Right lobe of liver (tissue), 6 donors: Measurements from ENCODE around the gene ARNT2. TPM values are rescaled to one million over a fixed set of nuclear protein-coding genes. Genes with fewer than 3 reads are reported as not detected.
"Not testable (repeated sequence)": the region's sequence is repeated elsewhere in the genome, so short reads cannot be mapped to it uniquely, and the experiment has no call there.

ENCODE experiments used
- ATAC-seq, 4 donors: fragments of 200-7000 bp; cut with Tn5 transposase; one replicate each; pipeline ENCODE4 v1.9.1; 2020; ENCODE audit warnings: mild to moderate bottlenecking in 4 of 4, moderate library complexity in 4 of 4
- DNase-seq, 3 donors: peaks; one replicate each; pipeline ENCODE4 v3.0.0-alpha.2; 2020
- H3K27ac ChIP-seq, 3 donors: fragments of 200-600 bp; one replicate each; pipeline ENCODE4 v1.8.0; 2022
- H3K27me3 ChIP-seq, 2 donors: fragments of 200-600 bp; one replicate each; pipeline ENCODE4 v1.8.0; 2022
- H3K36me3 ChIP-seq, 4 donors: fragments of 200-600 bp; sonication (generic) in 1 of 4; one replicate each; pipeline versions ENCODE4 v1.5.1 to v1.8.0; 2017 to 2022; ENCODE audit warnings: control low read depth in 1 of 4
- H3K4me1 ChIP-seq, 4 donors: fragments of 200-600 bp; sonication (generic) in 1 of 4; one replicate each; pipeline versions ENCODE4 v1.5.1 to v1.8.0; 2017 to 2022; ENCODE audit warnings: control low read depth in 1 of 4
- H3K4me3 ChIP-seq, 3 donors: fragments of 200-600 bp; one replicate each; pipeline ENCODE4 v1.8.0; 2022
- H3K9me3 ChIP-seq, 4 donors: fragments of 200-600 bp; sonication (generic) in 1 of 4; one replicate each; pipeline versions ENCODE4 v1.5.1 to v1.8.0; 2017 to 2022; ENCODE audit warnings: control low read depth in 1 of 4
- POLR2A ChIP-seq: fragments of 450-650 bp; IDR thresholded peaks from one replicate; pipeline ENCODE4 v1.6.1; 2017; ENCODE audit warnings: antibody characterized with exemption, mild to moderate bottlenecking
- WGBS: methylation state at CpG from one replicate; pipeline ENCODE4 v1.1.6; 2018; ENCODE audit warnings: low coverage, low lambda C conversion rate; ENCODE audit not compliant: insufficient coverage; ENCODE audit errors: missing lambda C conversion rate; 5-methylcytosine and 5-hydroxymethylcytosine counted together
- intact Hi-C, 2 donors: fragments of 100-400 bp; cut with DNase I; formaldehyde crosslinking; loops; one replicate each; pipeline versions ENCODE4 v1.11.2 to v1.14.1; 2022
- microRNA-seq, 2 donors: library from miRNA; unstranded; fragments of <30 nt; microRNA quantifications; one replicate each; pipeline ENCODE4, GENCODE V29; 2019 to 2020
- total RNA-seq, 6 experiments: library from RNA; depleted of rRNA in 2 of 6; stranded (reverse); fragments of >200 nt in 2 of 6; fragmentation: NEBNext Ultra II Directional in 3 of 6; extraction: Animal tissue kit (Norgen Biotek cat#: 25700) in 3 of 6; gene quantifications; one replicate each; pipeline versions ENCODE4 v1.1.0 to v1.2.4, GENCODE V29; 2016 to 2023
- TF ChIP-seq, protein P1 (sequence below), 4 donors: fragments of 200-600 bp in 3 of 4; fragments of 450-650 bp in 1 of 4; IDR thresholded peaks; one replicate each; pipeline versions ENCODE4 v1.5.1 to v1.8.0; 2016 to 2022; ENCODE audit warnings: antibody characterized with exemption in 4 of 4, mild to moderate bottlenecking in 2 of 4
- donor health status: DM: no; HTN: yes; CAD: no.
- donor health status: DM: no; HTN: no; CAD: no.
- donor health status: DM: no; HTN: no; CAD: no.
- donor health status: DM: no; HTN: yes; CAD: no.
- donor health status: DM: no; HTN: yes; CAD: no.

ARNT2 gene
- total RNA-seq, 6 experiments from 2014 or later = 0.12 to 1.3 (median 0.46) TPM

DNA sequence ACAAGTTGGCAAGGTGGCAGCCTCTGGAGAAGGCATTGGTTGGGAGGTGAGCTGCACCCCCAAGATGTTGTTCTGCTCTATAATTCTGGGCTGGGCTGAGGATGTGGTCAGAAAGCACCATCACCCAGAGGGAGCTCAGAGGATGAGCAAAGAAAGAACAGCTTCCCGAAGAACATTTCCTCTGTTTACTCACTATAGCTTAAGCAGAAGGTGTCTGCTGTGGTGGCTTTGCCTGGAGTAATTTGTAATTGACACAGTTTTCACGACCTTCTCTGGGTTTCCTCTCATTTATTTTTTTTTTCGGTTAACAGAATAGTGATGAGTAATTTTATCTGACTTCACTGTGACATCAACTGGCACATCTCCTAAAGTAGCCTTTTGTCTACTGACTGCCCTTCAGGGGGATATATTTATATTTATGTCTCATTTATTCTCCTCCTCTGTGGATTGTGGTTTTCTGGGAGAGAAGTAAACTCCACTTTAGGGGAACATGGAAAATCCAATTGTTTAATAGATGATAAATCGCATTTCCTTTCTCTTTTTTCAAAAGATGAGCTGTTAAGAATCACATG, 241.4 kb downstream of the ARNT2 start:
- intact Hi-C loops = no loop called here
- no peak for DNase-seq
- no peak overlapping the region for H3K27ac ChIP-seq
- no peaks in the 10 kb centered on the region for H3K4me1 ChIP-seq
- H3K27me3 ChIP-seq = no peaks in the 10 kb centered on the region
- no peak overlapping the region for H3K4me3 ChIP-seq
- TF ChIP-seq POLR2A = no peak
- TF ChIP-seq, protein P1, sequence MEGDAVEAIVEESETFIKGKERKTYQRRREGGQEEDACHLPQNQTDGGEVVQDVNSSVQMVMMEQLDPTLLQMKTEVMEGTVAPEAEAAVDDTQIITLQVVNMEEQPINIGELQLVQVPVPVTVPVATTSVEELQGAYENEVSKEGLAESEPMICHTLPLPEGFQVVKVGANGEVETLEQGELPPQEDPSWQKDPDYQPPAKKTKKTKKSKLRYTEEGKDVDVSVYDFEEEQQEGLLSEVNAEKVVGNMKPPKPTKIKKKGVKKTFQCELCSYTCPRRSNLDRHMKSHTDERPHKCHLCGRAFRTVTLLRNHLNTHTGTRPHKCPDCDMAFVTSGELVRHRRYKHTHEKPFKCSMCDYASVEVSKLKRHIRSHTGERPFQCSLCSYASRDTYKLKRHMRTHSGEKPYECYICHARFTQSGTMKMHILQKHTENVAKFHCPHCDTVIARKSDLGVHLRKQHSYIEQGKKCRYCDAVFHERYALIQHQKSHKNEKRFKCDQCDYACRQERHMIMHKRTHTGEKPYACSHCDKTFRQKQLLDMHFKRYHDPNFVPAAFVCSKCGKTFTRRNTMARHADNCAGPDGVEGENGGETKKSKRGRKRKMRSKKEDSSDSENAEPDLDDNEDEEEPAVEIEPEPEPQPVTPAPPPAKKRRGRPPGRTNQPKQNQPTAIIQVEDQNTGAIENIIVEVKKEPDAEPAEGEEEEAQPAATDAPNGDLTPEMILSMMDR (IDR thresholded peaks at IDR 0.05) = no peak
- H3K9me3 ChIP-seq = no peaks in the 10 kb centered on the region
- no peaks in the 10 kb centered on the region for H3K36me3 ChIP-seq
- ATAC-seq = no peak
- WGBS = 38% methylated on average over 4 of the region's 4 CpGs

DNA sequence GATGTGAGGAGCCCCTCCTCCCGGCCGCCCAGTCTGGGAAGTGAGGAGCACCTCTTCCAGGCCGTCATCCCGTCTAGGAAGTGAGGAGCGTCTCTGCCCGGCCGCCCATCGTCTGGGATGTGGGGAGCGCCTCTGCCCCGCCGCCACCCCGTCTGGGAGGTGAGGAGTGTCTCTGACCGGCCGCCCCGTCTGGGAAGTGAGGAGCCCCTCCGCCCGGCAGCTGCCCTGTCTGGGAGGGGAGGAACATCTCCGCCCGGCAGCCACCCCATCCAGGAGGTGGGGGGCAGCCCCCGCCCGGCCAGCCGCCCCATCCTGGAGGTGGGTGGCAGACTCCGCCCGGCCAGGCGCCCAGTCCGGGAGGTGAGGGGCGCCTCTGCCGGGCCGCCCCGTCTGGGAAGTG, 243.2 kb downstream of the ARNT2 start:
- H3K4me3 ChIP-seq, H3K9me3 ChIP-seq, intact Hi-C loops, ATAC-seq, H3K27me3 ChIP-seq, H3K27ac ChIP-seq, H3K4me1 ChIP-seq, H3K36me3 ChIP-seq, DNase-seq: not testable (repeated sequence)
- no CpG with 5 or more reads among the region's 30 CpGs for WGBS

Small RNAs within 50 kb of the gene (microRNA-seq; reads per million reads assigned to microRNA genes)
- 0 to 0.29 reads per million in 2 donors for gene MIR5572

Other genes with a start within 250 kb of the ARNT2 start
- gene CTXND1, start 152.2 kb upstream of the ARNT2 start, total RNA-seq = 10 to 100 TPM in 1 of 6 experiments, 1 to 10 TPM in 5; 2.7 to 10.1 (median 4.5) TPM